ENCODE data around the gene HRH4.
A peak's percentile ranks its signal among the peaks of the same experiment; 100 is the strongest.

HRH4 gene

GRCh38 chr18:24460388-24460787, at the start of gene HRH4:
HRH4 (plus strand) TSS chr18:24460637; CDS start chr18:24460729, 92 bp downstream.
- DNase-seq = no peak

- no peak for DNase-seq
These were observed 47.3 kb upstream of the HRH4 start for GRCh38 chr18:24413148-24413547.

GRCh38 chr18:24414349-24415003, 46.0 kb upstream of the HRH4 start:
- DNase-seq = no peak

- no peak for DNase-seq
These were observed 43.0 kb upstream of the HRH4 start for GRCh38 chr18:24417480-24417879.

GRCh38 chr18:24420551-24420950, 39.9 kb upstream of the HRH4 start:
- no peak for DNase-seq

- no peak for DNase-seq
These were observed 38.6 kb upstream of the HRH4 start for GRCh38 chr18:24421831-24422230.

GRCh38 chr18:24426073-24426397, 34.4 kb upstream of the HRH4 start:
- DNase-seq = no peak

GRCh38 chr18:24426398-24427294, 33.8 kb upstream of the HRH4 start, which contains the start of gene IMPACT:
IMPACT (plus strand) TSS chr18:24426670; CDS start chr18:24426757, 87 bp downstream.
- DNase-seq = peak; percentile 44 to 45

- no peak for DNase-seq
These were observed 33.0 kb upstream of the HRH4 start for GRCh38 chr18:24427484-24427883.

GRCh38 chr18:24428709-24429108, 31.7 kb upstream of the HRH4 start:
- no peak for DNase-seq

GRCh38 chr18:24429188-24429587, 31.2 kb upstream of the HRH4 start:
- no peak for DNase-seq

- DNase-seq = no peak
These were observed 27.8 kb upstream of the HRH4 start for GRCh38 chr18:24432618-24433017.

GRCh38 chr18:24436939-24437338, 23.5 kb upstream of the HRH4 start:
- DNase-seq = no peak

- no peak for DNase-seq
These were observed 16.6 kb upstream of the HRH4 start for GRCh38 chr18:24443870-24444269.

- DNase-seq = no peak
These were observed 14.0 kb upstream of the HRH4 start for GRCh38 chr18:24446453-24446852.

GRCh38 chr18:24446953-24447538, 13.4 kb upstream of the HRH4 start:
- no peak for DNase-seq

- no peak for DNase-seq
These were observed 12.5 kb upstream of the HRH4 start for GRCh38 chr18:24447961-24448360.

- DNase-seq = no peak
These were observed 3.9 kb upstream of the HRH4 start for GRCh38 chr18:24456549-24456948.

GRCh38 chr18:24459772-24460171, 665 bp upstream of the HRH4 start:
- no peak for DNase-seq

- no peak for DNase-seq
These were observed 1.6 kb downstream of the HRH4 start for GRCh38 chr18:24461996-24462395.

- no peak for DNase-seq
These were observed 2.7 kb downstream of the HRH4 start for GRCh38 chr18:24462838-24463775.

GRCh38 chr18:24465486-24465885, 5.0 kb downstream of the HRH4 start:
- DNase-seq = no peak

GRCh38 chr18:24466771-24467170, 6.3 kb downstream of the HRH4 start:
- DNase-seq = no peak

Measured in NCI-H187 (cell line).